HG02678 (cell line): ENCODE data around the gene PLEKHN1.
"Not testable (repeated sequence)": the region's sequence is repeated elsewhere in the genome, so short reads cannot be mapped to it uniquely, and the experiment has no call there.

Experiments used
- ATAC-seq: cut with Tn5 transposase; IDR thresholded peaks from one replicate; pipeline ENCODE4 v1.9.1; 2021; ENCODE audit warnings: mild to moderate bottlenecking, moderate library complexity; ENCODE audit not compliant: unreplicated experiment

The PLEKHN1 gene

GRCh38 chr1:973459-974292 is 7.4 kb downstream of the PLEKHN1 start:
- no peak for ATAC-seq

- ATAC-seq, result no peak
Observed at GRCh38 chr1:974293-974640, 8.0 kb downstream of the PLEKHN1 start.

- no peak for ATAC-seq
Observed at GRCh38 chr1:974687-975328, 8.5 kb downstream of the PLEKHN1 start.

GRCh38 chr1:975365-975764 is 9.1 kb downstream of the PLEKHN1 start:
- ATAC-seq, result no peak

- ATAC-seq, result no peak
Observed at GRCh38 chr1:975896-976683, 9.8 kb downstream of the PLEKHN1 start.

- ATAC-seq, result not testable (repeated sequence)
Observed at GRCh38 chr1:976791-977190, 10.5 kb downstream of the PLEKHN1 start.

- no peak for ATAC-seq
Observed at GRCh38 chr1:978069-978834, 12.0 kb downstream of the PLEKHN1 start.

DNA sequence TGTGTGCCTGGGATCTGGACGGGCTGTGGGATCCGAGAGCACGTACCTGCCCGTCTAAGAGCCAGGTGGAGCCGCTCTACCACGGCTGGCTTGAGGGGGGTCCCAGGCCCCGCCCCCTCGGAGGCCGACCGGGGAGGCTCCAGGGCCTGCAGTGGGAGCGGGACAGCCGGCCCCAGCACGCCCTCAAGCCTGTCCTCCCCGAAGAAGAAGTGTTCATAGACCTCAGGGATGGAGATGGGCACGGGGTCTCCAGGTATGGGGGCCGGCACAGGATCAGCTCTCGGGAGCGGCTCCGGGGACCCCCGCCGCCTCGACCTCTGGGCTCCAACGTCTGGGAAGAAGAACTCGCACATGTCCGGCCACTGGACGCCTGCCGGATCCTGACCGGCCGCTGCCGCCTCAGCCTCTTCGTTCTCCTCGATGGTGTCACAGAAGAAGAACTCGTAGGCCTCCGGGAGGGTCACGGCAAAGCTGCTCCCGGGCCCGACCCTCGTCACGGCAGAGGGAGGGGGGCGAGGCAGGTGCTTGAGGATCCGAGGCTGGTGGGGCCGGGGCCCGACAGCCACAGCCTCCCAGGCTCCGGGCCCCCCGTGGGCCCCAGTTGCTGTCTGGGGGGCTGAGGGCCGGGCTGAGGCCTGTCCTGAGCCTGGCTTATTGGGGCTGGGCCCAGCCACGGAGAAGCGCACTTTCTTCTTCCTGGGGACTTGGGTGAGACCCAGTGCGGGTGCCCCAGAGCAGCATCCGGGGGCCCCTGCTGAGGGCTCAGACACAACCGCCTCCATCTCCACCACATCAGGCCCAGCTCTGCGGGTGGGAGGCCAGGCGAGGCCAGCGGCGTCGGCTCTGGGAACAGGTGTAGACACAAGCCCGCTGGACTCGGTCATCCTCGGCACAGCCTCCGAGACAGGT is 12.8 kb downstream of the PLEKHN1 start:
- no peak for ATAC-seq

- ATAC-seq, result no peak
Observed at GRCh38 chr1:979744-980072, 13.4 kb downstream of the PLEKHN1 start.

- no peak for ATAC-seq
Observed at GRCh38 chr1:980137-980571, 13.9 kb downstream of the PLEKHN1 start.

DNA sequence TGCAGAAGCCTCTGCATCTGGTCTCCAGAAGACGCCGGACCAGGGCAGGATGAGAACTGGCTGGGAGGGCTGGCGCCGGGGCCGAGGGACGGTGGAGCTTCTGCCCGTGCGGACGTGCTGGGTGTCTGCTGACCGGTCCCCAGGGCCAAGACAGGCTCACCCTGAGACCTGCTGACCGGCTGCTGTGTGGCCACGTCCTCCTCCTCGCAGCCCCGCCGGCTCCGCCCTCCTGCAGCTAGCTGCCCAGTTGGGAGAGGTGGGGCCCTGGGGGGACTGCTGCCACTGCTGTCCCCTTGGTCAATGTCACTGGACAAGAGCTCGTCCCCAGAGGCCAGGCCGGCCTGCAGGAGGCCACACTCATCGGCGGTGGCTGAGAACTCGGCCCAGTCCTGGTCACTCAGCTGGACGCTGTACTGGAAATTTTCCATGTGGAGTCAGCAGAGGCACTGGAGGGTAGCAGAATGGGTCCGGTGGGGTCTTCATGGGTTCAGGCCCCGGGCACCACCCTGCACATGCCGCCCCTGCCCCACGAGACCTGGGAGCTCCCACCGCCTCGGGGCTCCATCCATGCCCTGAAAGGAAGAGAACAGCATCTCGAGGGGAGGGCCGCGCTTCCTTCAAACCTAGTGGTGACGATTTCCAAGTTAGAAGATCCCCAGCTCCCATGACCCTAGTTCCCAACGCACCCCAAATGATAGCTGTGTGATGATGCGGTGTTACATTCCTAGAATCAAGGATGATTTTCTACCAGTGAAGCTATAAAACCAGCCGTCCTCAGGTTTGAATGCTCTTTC is 14.5 kb downstream of the PLEKHN1 start:
- no peak for ATAC-seq

GRCh38 chr1:981491-981954 is 15.2 kb downstream of the PLEKHN1 start:
- no peak for ATAC-seq

DNA sequence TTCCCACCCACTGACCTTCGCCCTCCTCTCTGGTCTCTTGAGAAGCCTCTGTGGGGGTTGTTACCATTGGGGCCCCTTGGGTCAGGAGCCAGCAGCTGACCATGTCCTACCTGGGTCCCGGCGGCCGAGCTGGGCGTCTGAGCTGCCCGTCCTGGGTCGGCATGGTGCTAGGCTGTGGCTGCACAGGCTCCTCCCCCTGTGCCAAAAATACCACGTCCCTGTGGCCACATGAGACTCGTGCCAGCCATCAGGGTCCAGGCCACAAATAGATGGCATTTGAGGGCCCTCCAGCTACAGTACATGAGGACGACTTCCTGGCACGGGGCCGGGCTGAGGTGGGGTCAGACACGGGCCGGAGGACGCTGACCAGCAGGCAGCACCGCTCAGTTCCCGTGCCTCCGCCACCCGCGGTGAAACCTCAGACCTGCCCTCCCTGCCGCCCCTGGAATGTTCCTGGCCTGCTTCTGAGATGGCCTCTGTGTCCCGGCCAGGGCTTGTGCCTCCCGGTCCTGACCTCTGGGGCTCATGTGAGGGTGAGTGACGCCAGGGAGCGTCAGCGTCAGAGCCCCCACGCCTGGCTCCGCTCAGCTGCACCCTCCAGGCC is 15.8 kb downstream of the PLEKHN1 start, which contains the start of gene PERM1:
Gene PERM1, minus strand, starts transcription at position 139 of the 604 bp plus-strand sequence. CDS start 1,064 bp downstream, outside the sequence.
- no peak for ATAC-seq

- no peak for ATAC-seq
Observed at GRCh38 chr1:982765-983436, 16.6 kb downstream of the PLEKHN1 start.

DNA sequence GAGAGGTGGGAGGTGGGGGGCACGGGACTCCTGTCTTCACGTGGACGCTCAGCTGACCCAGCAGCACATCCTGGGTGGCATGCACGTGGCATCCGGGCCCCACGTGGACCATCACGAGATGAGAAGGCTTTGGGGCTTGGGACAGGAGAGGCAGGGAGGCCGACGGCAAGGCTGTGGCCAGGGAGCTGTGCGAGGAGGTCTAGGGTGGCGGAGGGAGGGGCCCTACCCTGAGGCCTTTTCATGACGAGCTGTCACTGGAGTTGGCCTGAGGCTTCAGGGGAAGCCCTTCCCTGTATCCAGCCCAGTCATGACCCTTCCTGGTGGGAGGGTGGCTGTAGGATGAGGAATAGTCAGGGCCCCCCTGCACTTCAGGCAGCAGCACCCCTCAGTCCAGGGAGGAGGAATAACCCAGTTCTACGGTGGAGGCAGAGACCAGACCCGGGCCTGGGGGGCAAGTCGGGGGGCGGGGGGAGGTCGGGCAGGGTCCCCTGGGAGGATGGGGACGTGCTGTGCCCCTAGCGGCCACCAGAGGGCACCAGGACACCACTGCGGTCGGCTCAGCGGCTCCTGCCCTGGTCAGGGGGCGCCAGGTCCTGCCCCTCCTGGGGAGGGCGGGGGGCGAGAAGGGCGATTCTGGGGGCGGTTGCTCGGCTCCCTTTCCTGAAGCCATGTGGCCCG is 17.7 kb downstream of the PLEKHN1 start:
- no peak for ATAC-seq

DNA sequence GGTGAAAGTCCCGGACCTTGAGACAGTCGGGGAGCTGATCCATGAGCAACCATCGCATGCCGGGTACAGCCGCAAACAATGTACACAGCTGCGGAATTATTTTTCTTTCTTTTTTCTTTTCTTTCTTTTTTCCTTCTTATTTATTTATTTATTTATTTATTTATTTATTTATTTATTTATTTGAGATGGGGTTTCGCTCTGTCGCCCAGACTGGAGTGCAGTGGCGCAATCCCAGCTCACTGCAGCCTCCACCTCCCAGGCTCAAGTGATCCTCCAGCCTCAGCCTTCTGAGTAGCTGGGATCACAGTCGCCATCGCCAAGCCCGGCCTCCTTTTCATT is 18.2 kb downstream of the PLEKHN1 start:
- no peak for ATAC-seq

DNA sequence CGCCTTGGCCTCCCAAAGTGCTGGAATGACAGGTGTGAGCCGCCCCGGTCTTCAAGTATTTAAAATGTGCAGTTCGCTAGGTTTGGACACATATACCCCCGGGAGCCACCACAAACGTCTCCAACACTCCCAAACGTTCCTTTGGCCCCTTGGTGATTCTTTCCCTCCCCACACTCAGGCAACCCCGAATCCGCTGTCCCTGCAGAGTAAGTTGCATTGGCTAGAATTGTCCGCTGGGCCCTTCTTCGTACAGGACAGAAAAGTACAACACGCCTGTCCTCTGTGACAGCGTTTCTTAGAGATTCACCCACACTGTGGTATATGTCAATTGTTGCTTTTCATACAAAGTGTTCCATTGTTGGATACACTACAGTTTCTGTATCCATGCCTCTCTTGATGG is 18.8 kb downstream of the PLEKHN1 start:
- no peak for ATAC-seq

GRCh38 chr1:988061-988460 is 21.8 kb downstream of the PLEKHN1 start:
- ATAC-seq, result not testable (repeated sequence)
